ENCODE results near the gene NCMAP. TPM values are rescaled to one million over a fixed set of nuclear protein-coding genes. Genes with fewer than 3 reads are reported as not detected.

Gene NCMAP
- polyA plus RNA-seq, 1 of the 3 experiments (the other 2 are of a cell fraction): not detected

DNA sequence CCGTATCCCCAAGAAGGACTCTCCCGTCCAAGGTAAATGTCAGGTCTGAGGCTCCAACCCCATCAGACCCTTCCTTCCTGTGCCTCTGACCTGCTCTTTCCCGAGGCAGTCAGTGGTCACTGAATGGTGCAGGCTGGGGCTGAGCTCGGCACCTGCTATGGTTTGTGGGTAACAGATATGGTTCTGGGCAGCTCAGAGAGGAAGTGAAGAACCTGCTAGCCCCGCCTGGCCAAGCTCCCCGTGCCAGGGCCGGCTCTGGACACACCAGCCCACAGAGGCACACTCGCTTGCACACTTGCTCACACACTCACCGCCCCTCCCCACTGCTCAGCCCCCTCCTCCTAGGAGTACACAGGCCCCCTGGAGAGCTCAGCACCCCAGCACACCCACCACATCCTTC lies 16.4 kb downstream of the NCMAP start:
- Histone ChIP-seq H3K9me3 (no peaks in the 10 kb centered on the region), H3K9me2 (no peaks in the 10 kb centered on the region), H3K4me2 (no peak overlapping the region), H3K4me1 (ENCODE audit: control insufficient read depth in 1 of 2, insufficient read depth in 2 of 2, low read depth in 1 of 2, low read length in 1 of 2) (no peaks in the 10 kb centered on the region; a peak in 1 of 4 replicates), H2AFZ (ENCODE audit: low read depth) (no peak overlapping the region), H4K20me1 (ENCODE audit: insufficient read depth) (no peaks in the 10 kb centered on the region), H3K27ac (ENCODE audit: low read depth in 2 of 2, low read length in 1 of 2) (no peak overlapping the region), H3K79me2 (ENCODE audit: insufficient read depth) (no peaks in the 10 kb centered on the region), H3F3A (replicated peaks; ENCODE audit: insufficient read depth) (no peaks in the 10 kb centered on the region), H3K4me3 (ENCODE audit: low read depth in 2 of 2, low read length in 1 of 2) (no peak overlapping the region), H3K36me3 (replicated peaks in 1 of 2; ENCODE audit: control insufficient read depth in 1 of 2, insufficient read depth in 2 of 2, low read length in 1 of 2) (no peaks in the 10 kb centered on the region), H3K9ac (no peak overlapping the region), H3K27me3 (ENCODE audit: insufficient read depth) (no peaks in the 10 kb centered on the region)
- 76% methylated on average over 5 of the region's 9 CpGs for WGBS (ENCODE audit: low lambda C conversion rate)
- TF ChIP-seq RAD21 (IDR thresholded peaks at IDR 0.05; ENCODE audit: low read length) (no peak), RFX5 (IDR thresholded peaks at IDR 0.05; ENCODE audit: low read length) (no peak), FOXM1 (IDR thresholded peaks at IDR 0.05; ENCODE audit: low read depth) (no peak), EP300 (IDR thresholded peaks at IDR 0.05; ENCODE audit: borderline replicate concordance in 1 of 2, low read depth in 1 of 2, low read length in 1 of 2) (no peak), MEF2A (IDR thresholded peaks at IDR 0.05; ENCODE audit: borderline replicate concordance, low read depth) (no peak)
- POLR2A ChIA-PET: interaction anchor here (0.7 kb wide), 1 partner anchor 190 kb away, joined by 3 read pairs; no protein-coding TSS in a partner anchor
- CTCF ChIA-PET: interaction anchor here (1.0 to 1.2 kb wide), 2 partner anchors 12 to 15 kb away, joined by 3 to 5 read pairs; no protein-coding TSS in a partner anchor
- DNase-seq: no peak

DNA sequence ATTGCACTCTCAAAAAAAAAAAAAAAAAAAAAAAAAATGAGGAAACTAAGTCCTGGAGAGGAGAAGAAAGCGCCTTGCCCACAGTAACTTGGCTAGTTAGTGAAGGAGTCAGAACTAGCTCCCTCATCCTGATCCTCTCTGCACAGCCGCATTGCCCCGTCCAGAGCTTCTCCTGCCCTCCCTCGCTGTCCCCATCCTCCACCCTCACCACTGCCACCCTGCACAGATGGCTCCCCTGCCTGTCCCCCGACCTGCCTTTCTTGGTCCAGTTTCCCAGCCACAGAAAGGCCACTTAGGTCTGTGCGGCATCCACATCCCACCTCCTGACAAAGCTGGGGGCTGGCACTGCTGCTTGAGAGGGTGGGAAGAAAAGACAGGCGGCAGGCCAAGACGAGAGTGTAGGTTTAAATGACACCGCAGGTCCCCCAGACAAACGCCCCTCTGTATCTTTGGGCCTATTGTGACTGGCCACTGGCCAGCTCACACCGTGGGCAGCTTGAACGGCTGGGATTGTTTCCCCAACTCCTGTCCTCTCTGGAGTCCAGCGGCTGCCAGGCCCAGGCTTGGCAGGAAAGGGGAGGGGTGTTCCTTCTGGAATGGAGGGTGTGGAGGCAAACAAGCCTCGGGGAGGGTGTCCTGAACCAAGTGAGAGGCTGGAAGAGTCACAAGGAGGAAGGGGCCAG lies 20.2 kb downstream of the NCMAP start:
- POLR2A ChIA-PET: no interaction called here
- CTCF ChIA-PET: interaction anchor here (0.9 to 3.5 kb wide), 2 partner anchors 10 to 28 kb away, joined by 4 to 17 read pairs; no protein-coding TSS in a partner anchor
- Histone ChIP-seq H3K4me1 (ENCODE audit: control insufficient read depth in 1 of 2, insufficient read depth in 2 of 2, low read depth in 1 of 2, low read length in 1 of 2) (no peaks in the 10 kb centered on the region; a peak in 1 of 4 replicates), H3K36me3 (replicated peaks in 1 of 2; ENCODE audit: control insufficient read depth in 1 of 2, insufficient read depth in 2 of 2, low read length in 1 of 2) (no peaks in the 10 kb centered on the region), H3F3A (replicated peaks; ENCODE audit: insufficient read depth) (no peaks in the 10 kb centered on the region), H3K27me3 (ENCODE audit: insufficient read depth) (no peaks in the 10 kb centered on the region), H3K9me3 (no peaks in the 10 kb centered on the region), H3K27ac (ENCODE audit: low read depth in 2 of 2, low read length in 1 of 2) (no peak overlapping the region), H3K9ac (no peak overlapping the region), H3K9me2 (no peaks in the 10 kb centered on the region), H3K4me3 (ENCODE audit: low read depth in 2 of 2, low read length in 1 of 2) (no peak overlapping the region), H3K79me2 (ENCODE audit: insufficient read depth) (no peaks in the 10 kb centered on the region), H4K20me1 (ENCODE audit: insufficient read depth) (no peaks in the 10 kb centered on the region), H3K4me2 (no peak overlapping the region), H2AFZ (ENCODE audit: low read depth) (no peak overlapping the region)
- WGBS (ENCODE audit: low lambda C conversion rate): 58% methylated on average over 14 of the region's 14 CpGs
- DNase-seq: no peak
- no peak for TF ChIP-seq MEF2A (IDR thresholded peaks at IDR 0.05; ENCODE audit: borderline replicate concordance, low read depth)
- no peak for TF ChIP-seq SMC3 (IDR thresholded peaks at IDR 0.05; ENCODE audit: low read depth, low read length)
- TF ChIP-seq, protein P1, sequence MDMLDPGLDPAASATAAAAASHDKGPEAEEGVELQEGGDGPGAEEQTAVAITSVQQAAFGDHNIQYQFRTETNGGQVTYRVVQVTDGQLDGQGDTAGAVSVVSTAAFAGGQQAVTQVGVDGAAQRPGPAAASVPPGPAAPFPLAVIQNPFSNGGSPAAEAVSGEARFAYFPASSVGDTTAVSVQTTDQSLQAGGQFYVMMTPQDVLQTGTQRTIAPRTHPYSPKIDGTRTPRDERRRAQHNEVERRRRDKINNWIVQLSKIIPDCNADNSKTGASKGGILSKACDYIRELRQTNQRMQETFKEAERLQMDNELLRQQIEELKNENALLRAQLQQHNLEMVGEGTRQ (IDR thresholded peaks at IDR 0.05; ENCODE audit: borderline replicate concordance, low read depth, low read length): no peak
- TF ChIP-seq SIN3A (IDR thresholded peaks at IDR 0.05; ENCODE audit: borderline replicate concordance, low read depth, low read length): no peak
- no peak for TF ChIP-seq EZH2phosphoT487 (IDR thresholded peaks at IDR 0.05; ENCODE audit: borderline replicate concordance, low read depth)
- TF ChIP-seq JUND (IDR thresholded peaks at IDR 0.05): no peak
- no peak for TF ChIP-seq ELF1 (IDR thresholded peaks at IDR 0.05)
- no peak for TF ChIP-seq MXI1 (IDR thresholded peaks at IDR 0.05; ENCODE audit: low read depth, low read length)
- TF ChIP-seq, protein P2, sequence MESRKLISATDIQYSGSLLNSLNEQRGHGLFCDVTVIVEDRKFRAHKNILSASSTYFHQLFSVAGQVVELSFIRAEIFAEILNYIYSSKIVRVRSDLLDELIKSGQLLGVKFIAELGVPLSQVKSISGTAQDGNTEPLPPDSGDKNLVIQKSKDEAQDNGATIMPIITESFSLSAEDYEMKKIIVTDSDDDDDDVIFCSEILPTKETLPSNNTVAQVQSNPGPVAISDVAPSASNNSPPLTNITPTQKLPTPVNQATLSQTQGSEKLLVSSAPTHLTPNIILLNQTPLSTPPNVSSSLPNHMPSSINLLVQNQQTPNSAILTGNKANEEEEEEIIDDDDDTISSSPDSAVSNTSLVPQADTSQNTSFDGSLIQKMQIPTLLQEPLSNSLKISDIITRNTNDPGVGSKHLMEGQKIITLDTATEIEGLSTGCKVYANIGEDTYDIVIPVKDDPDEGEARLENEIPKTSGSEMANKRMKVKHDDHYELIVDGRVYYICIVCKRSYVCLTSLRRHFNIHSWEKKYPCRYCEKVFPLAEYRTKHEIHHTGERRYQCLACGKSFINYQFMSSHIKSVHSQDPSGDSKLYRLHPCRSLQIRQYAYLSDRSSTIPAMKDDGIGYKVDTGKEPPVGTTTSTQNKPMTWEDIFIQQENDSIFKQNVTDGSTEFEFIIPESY (IDR thresholded peaks at IDR 0.05; ENCODE audit: borderline replicate concordance, low read depth): no peak
- TF ChIP-seq EP300 (IDR thresholded peaks at IDR 0.05; ENCODE audit: borderline replicate concordance in 1 of 2, low read depth in 1 of 2, low read length in 1 of 2): no peak
- no peak for TF ChIP-seq FOXM1 (IDR thresholded peaks at IDR 0.05; ENCODE audit: low read depth)
- TF ChIP-seq CHD2 (IDR thresholded peaks at IDR 0.05; ENCODE audit: low read length, partially characterized antibody): no peak
- TF ChIP-seq, protein P3, sequence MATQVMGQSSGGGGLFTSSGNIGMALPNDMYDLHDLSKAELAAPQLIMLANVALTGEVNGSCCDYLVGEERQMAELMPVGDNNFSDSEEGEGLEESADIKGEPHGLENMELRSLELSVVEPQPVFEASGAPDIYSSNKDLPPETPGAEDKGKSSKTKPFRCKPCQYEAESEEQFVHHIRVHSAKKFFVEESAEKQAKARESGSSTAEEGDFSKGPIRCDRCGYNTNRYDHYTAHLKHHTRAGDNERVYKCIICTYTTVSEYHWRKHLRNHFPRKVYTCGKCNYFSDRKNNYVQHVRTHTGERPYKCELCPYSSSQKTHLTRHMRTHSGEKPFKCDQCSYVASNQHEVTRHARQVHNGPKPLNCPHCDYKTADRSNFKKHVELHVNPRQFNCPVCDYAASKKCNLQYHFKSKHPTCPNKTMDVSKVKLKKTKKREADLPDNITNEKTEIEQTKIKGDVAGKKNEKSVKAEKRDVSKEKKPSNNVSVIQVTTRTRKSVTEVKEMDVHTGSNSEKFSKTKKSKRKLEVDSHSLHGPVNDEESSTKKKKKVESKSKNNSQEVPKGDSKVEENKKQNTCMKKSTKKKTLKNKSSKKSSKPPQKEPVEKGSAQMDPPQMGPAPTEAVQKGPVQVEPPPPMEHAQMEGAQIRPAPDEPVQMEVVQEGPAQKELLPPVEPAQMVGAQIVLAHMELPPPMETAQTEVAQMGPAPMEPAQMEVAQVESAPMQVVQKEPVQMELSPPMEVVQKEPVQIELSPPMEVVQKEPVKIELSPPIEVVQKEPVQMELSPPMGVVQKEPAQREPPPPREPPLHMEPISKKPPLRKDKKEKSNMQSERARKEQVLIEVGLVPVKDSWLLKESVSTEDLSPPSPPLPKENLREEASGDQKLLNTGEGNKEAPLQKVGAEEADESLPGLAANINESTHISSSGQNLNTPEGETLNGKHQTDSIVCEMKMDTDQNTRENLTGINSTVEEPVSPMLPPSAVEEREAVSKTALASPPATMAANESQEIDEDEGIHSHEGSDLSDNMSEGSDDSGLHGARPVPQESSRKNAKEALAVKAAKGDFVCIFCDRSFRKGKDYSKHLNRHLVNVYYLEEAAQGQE (IDR thresholded peaks at IDR 0.05; ENCODE audit: low read depth, low read length): no peak
- TF ChIP-seq GATA2 (CRISPR knock-in tag; IDR thresholded peaks at IDR 0.05): no peak
- no peak for TF ChIP-seq POLR2AphosphoS5 (IDR thresholded peaks at IDR 0.05; ENCODE audit: low read depth, low read length)
- no peak for TF ChIP-seq FOXJ3 (CRISPR knock-in tag; IDR thresholded peaks at IDR 0.05)
- no peak for TF ChIP-seq TCF12 (IDR thresholded peaks at IDR 0.05)

Measured in SK-N-SH (cell line).